Endothelial cell of umbilical vein (primary cell): ENCODE measurements around the gene EVC2. TPM values are rescaled to one million over a fixed set of nuclear protein-coding genes. Genes with fewer than 3 reads are reported as not detected.

Experiments used
- BruUV-seq: library from RNA; stranded (reverse); fragments of 400-500 nt; replicated peaks from 2 replicates; lab custom pipeline; 2021; lab: Mats Ljungman, UMichigan
- CTCF ChIA-PET: fragments of 300-600, 350-600 bp; sonication (Branson Sonifier 250); formaldehyde crosslinking; loops from one replicate; lab custom pipeline; 2021; ENCODE audit warnings: antibody characterized with exemption, inconsistent platforms; lab: Charles Lee
- POLR2A ChIA-PET: fragments of 300-600, 350-600 bp; sonication (Branson Sonifier 250); formaldehyde crosslinking; loops from one replicate; lab custom pipeline; 2021; ENCODE audit warnings: antibody characterized with exemption, inconsistent platforms; lab: Charles Lee
- DNase-seq: peaks from one replicate; pipeline ENCODE4 v3.0.0-alpha.2; 2011; ENCODE audit warnings: low read depth, low spot score
- FAIRE-seq: peaks from 2 replicates; lab custom pipeline; 2011; peaks lifted over from hg19 to GRCh38; lab: Jason Lieb, UNC
- H2AFZ ChIP-seq: 2 replicates; pipeline ENCODE4 v1.6.0; 2012; ENCODE audit warnings: low read depth, low read length, control low read depth, inconsistent platforms
- H3K27ac ChIP-seq: 2 replicates; pipeline ENCODE4 v1.5.1; 2011; ENCODE audit warnings: low read depth, mild to moderate bottlenecking, control low read depth, low read length, moderate library complexity; ENCODE audit not compliant: insufficient read depth
- H3K27me3 ChIP-seq, 2 experiments: 2 replicates each; pipeline versions ENCODE4 v1.6.0 to v1.6.1; 2011; ENCODE audit warnings: low read length in 2 of 2, mixed read lengths in 1 of 2; ENCODE audit not compliant: control insufficient read depth in 2 of 2, insufficient read depth in 2 of 2
- H3K36me3 ChIP-seq, 2 experiments: 2 replicates in 1 of 2; 3 replicates in 1 of 2; pipeline ENCODE4 v1.5.1; 2011; ENCODE audit warnings: low read length in 2 of 2, mild to moderate bottlenecking in 1 of 2, moderate library complexity in 1 of 2; ENCODE audit not compliant: control insufficient read depth in 2 of 2, insufficient read depth in 2 of 2; ENCODE audit errors: extremely low read depth in 1 of 2
- H3K4me1 ChIP-seq: 3 replicates; pipeline ENCODE4 v1.5.1; 2011; ENCODE audit warnings: mild to moderate bottlenecking, low read length; ENCODE audit not compliant: control insufficient read depth, insufficient read depth; ENCODE audit errors: extremely low read depth
- H3K4me2 ChIP-seq: 2 replicates; pipeline ENCODE4 v1.6.1; 2011; ENCODE audit warnings: low read length, control low read depth, mixed read lengths; ENCODE audit not compliant: insufficient read depth
- H3K4me3 ChIP-seq, 3 experiments: fragments of 200-600 bp in 1 of 3; sonication (generic), shearing (Covaris generic) in 1 of 3; replicated peaks in 1 of 3; 2 replicates each; pipeline ENCODE4 v1.5.1; 2011 to 2016; ENCODE audit warnings: control low read depth in 3 of 3, low read length in 3 of 3, mild to moderate bottlenecking in 2 of 3, inconsistent platforms in 1 of 3, low read depth in 1 of 3, moderate library complexity in 1 of 3; ENCODE audit not compliant: insufficient read depth in 1 of 3
- H3K79me2 ChIP-seq: 2 replicates; pipeline ENCODE4 v1.6.0; 2012; ENCODE audit warnings: low read length, inconsistent platforms; ENCODE audit not compliant: control insufficient read depth, insufficient read depth
- H3K9ac ChIP-seq: replicated peaks from 2 replicates; pipeline ENCODE3; 2011; ENCODE audit warnings: low read length, control low read depth; ENCODE audit not compliant: insufficient read depth; ENCODE audit errors: extremely low read depth
- H3K9me1 ChIP-seq: replicated peaks from 3 replicates; pipeline ENCODE4 v1.6.0; 2011; ENCODE audit warnings: mild to moderate bottlenecking, low read length; ENCODE audit not compliant: control insufficient read depth, insufficient read depth; ENCODE audit errors: extremely low read depth
- H3K9me3 ChIP-seq: replicated peaks from 2 replicates; pipeline ENCODE4 v1.5.1; 2012; ENCODE audit warnings: low read length, inconsistent platforms; ENCODE audit not compliant: control insufficient read depth, insufficient read depth
- H4K20me1 ChIP-seq: replicated peaks from 2 replicates; pipeline ENCODE3; 2011; ENCODE audit warnings: mild to moderate bottlenecking, low read length; ENCODE audit not compliant: control insufficient read depth, insufficient read depth; ENCODE audit errors: extremely low read depth
- EZH2 ChIP-seq: IDR thresholded peaks from 2 replicates; pipeline ENCODE4 v1.6.1; 2012; ENCODE audit warnings: borderline replicate concordance, low read depth, mild to moderate bottlenecking, moderate library complexity, low read length, inconsistent platforms; ENCODE audit not compliant: severe bottlenecking
- FOS ChIP-seq: IDR thresholded peaks from 2 replicates; pipeline ENCODE4 v1.6.1; 2011; ENCODE audit warnings: mild to moderate bottlenecking, low read length, moderate library complexity, borderline replicate concordance; ENCODE audit not compliant: insufficient read depth
- GATA2 ChIP-seq: IDR thresholded peaks from 2 replicates; pipeline ENCODE4 v1.7.0; 2011; ENCODE audit warnings: low read depth, mild to moderate bottlenecking, moderate library complexity, mixed read lengths, low read length; ENCODE audit not compliant: insufficient read length, insufficient read depth
- JUN ChIP-seq: IDR thresholded peaks from 2 replicates; pipeline ENCODE4 v1.6.1; 2011; ENCODE audit warnings: borderline replicate concordance, low read depth; ENCODE audit not compliant: insufficient read length, insufficient read depth
- POLR2A ChIP-seq: IDR thresholded peaks from 2 replicates; pipeline ENCODE4 v1.6.1; 2012; ENCODE audit warnings: low read depth, mild to moderate bottlenecking, control low read depth, low read length
- POLR2AphosphoS5 ChIP-seq: IDR thresholded peaks from 2 replicates; pipeline ENCODE4 v1.6.1; 2012; ENCODE audit warnings: low read depth, mild to moderate bottlenecking, control low read depth, low read length, moderate library complexity; ENCODE audit not compliant: insufficient read depth
- dilution Hi-C: fragments of 300-500 bp; cut with MboI; formaldehyde crosslinking; loops from one replicate; pipeline ENCODE4 v1.15.0; 2019; ENCODE audit warnings: low sequenced_read_pairs; ENCODE audit not compliant: extremely low pct_ligation_motif_present
- intact Hi-C: fragments of 100-400 bp; cut with micrococcal nuclease; formaldehyde crosslinking; loops from one replicate; pipeline ENCODE4 v1.10.0; 2022
- polyA plus RNA-seq, 4 experiments: library from polyadenylated mRNA; depleted of rRNA in 3 of 4; stranded (reverse) in 3 of 4; unstranded in 1 of 4; fragments of >200 nt; gene quantifications; 2 replicates each; pipeline versions ENCODE4 v1.2.1 to v1.2.3, GENCODE V29; 2011 to 2012; ENCODE audit warnings: missing spikeins in 1 of 4
- total RNA-seq: library from RNA; stranded (reverse); gene quantifications from 2 replicates; pipeline ENCODE4 v1.2.3, GENCODE V29; 2021
- TF ChIP-seq, protein P1 (sequence below): IDR thresholded peaks from 2 replicates; pipeline ENCODE4 v1.6.1; 2011; ENCODE audit not compliant: insufficient read depth, insufficient read length
- TF ChIP-seq, protein P2 (sequence below), 2 donors: IDR thresholded peaks; 1 replicate in 1 of 2; 2 replicates in 1 of 2; pipeline ENCODE4 v1.5.1; 2011; ENCODE audit warnings: low read length in 2 of 2, mild to moderate bottlenecking in 2 of 2, moderate library complexity in 2 of 2, control low read depth in 1 of 2, inconsistent platforms in 1 of 2, low read depth in 1 of 2; ENCODE audit not compliant: insufficient read depth in 1 of 2; ENCODE audit errors: extremely low read depth in 1 of 2

EVC2 gene
- total and polyA plus RNA-seq, 2 donors (not counting 3 experiments of a cell fraction or from before 2014, with no cell fraction given) = 1.7 to 8.8 TPM

DNA sequence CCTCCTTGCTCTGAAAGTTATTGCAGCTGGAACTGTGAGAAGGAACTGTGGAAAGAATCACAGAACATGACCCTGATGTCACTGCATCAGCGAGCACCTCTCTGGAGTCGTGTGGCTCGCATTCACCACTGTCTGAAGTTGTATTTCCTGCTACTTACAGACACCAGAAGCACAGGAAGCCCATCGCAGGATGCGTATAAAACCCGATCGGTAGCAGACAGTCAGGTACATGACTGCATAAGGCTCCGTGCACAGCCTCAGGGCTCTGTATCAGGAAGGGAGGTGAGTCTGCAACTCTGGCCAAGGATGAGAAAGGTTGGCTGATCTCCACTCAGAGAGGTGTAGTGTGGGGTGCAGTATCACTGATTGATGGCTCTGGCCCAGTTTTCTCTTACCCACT is 134.4 kb downstream of the EVC2 start:
- intact Hi-C loops = no loop called here
- ChIA-PET POLR2A (no interaction called here), CTCF (no interaction called here)
- Histone ChIP-seq H3K27me3 (no peaks in the 10 kb centered on the region), H3K27ac (no peak overlapping the region), H3K79me2 (no peaks in the 10 kb centered on the region), H3K9me1 (no peaks in the 10 kb centered on the region), H2AFZ (no peak overlapping the region), H4K20me1 (no peaks in the 10 kb centered on the region), H3K9ac (no peak overlapping the region), H3K4me1 (no peaks in the 10 kb centered on the region), H3K36me3 (peaks cover 0 to 16% of the 10 kb centered on the region in 2 experiments), H3K4me2 (no peak overlapping the region), H3K9me3 (no peaks in the 10 kb centered on the region), H3K4me3 (no peak overlapping the region)
- no TSS peak for BruUV-seq
- dilution Hi-C loops = no loop called here
- DNase-seq (no peak), FAIRE-seq (no peak)
- TF ChIP-seq POLR2A (no peak), JUN (no peak), POLR2AphosphoS5 (no peak), GATA2 (no peak), EZH2 (no peak), FOS (no peak)
- TF ChIP-seq, protein P1, sequence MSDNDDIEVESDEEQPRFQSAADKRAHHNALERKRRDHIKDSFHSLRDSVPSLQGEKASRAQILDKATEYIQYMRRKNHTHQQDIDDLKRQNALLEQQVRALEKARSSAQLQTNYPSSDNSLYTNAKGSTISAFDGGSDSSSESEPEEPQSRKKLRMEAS = no peak
- TF ChIP-seq, protein P2, sequence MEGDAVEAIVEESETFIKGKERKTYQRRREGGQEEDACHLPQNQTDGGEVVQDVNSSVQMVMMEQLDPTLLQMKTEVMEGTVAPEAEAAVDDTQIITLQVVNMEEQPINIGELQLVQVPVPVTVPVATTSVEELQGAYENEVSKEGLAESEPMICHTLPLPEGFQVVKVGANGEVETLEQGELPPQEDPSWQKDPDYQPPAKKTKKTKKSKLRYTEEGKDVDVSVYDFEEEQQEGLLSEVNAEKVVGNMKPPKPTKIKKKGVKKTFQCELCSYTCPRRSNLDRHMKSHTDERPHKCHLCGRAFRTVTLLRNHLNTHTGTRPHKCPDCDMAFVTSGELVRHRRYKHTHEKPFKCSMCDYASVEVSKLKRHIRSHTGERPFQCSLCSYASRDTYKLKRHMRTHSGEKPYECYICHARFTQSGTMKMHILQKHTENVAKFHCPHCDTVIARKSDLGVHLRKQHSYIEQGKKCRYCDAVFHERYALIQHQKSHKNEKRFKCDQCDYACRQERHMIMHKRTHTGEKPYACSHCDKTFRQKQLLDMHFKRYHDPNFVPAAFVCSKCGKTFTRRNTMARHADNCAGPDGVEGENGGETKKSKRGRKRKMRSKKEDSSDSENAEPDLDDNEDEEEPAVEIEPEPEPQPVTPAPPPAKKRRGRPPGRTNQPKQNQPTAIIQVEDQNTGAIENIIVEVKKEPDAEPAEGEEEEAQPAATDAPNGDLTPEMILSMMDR (IDR thresholded peaks at IDR 0.05; ENCODE audit: extremely low read depth in 1 of 2, insufficient read depth in 1 of 2, low read depth in 1 of 2, low read length in 2 of 2) = no peak
